Myocyte (in vitro differentiated cells): ENCODE results near the gene CHD2. TPM values are rescaled to one million over a fixed set of nuclear protein-coding genes. Genes with fewer than 3 reads are reported as not detected.
"Not testable (repeated sequence)": the region's sequence is repeated elsewhere in the genome, so short reads cannot be mapped to it uniquely, and the experiment has no call there.

ENCODE experiments used
- DNase-seq: peaks from one replicate; pipeline ENCODE4 v3.0.0-alpha.2; 2012; ENCODE audit warnings: low read depth
- total RNA-seq: library from RNA; depleted of rRNA; stranded (reverse); fragments of >200 nt; gene quantifications from 2 replicates; pipeline ENCODE4 v1.2.3, GENCODE V29; 2014

CHD2 gene
- total RNA-seq, 1 donor from 2014 or later = 52.4 TPM

DNA sequence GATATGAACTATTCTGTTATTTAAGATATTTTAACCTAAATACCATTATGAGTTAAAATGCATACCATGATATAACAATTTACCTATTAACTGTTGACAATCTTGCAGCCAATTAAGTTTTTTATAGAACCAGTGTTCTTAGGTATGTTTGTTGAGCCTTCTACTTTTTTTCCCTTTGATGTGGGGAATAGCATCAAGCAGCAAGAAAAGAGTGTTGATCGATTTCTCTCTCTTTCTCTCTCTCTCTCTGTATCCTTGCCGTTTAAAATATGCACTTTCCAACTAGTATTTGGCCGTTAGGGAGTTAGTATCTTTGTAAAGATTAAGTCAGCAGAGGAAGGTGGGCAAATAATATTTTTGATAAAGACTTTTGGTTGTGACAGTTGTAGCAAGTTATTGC lies 5.9 kb downstream of the CHD2 start:
- no peak for DNase-seq

DNA sequence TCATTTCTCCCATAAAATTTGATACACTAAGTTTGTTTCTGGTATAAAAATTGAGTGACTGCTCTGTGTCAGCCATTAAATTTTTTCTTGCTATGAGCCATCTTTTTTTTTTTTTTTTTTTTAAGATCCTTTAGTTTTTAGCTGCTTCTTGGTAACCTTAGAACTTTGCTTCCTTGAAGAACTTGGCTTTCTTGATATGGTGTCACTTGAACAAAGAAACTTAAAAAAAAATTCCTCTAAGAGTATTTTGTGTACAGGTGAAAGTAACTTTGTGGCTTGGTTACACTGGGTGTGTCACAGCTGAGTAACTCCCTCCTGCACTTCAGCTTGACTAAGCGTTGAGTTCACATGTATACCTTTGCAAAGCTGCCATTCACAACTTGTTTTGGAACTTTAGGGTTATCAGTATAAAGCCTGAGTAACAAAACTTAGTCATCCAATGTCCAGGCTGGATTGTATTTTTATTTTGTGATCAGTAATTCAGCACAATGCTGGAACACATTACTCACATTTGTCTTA lies 6.5 kb downstream of the CHD2 start:
- no peak for DNase-seq

GRCh38 chr15:92907229-92907628 lies 7.1 kb downstream of the CHD2 start:
- DNase-seq = no peak

GRCh38 chr15:92907896-92908712 lies 8.0 kb downstream of the CHD2 start:
- DNase-seq = peak; percentile 69

- no peak for DNase-seq
Observed at GRCh38 chr15:92908713-92909057, 8.6 kb downstream of the CHD2 start.

DNA sequence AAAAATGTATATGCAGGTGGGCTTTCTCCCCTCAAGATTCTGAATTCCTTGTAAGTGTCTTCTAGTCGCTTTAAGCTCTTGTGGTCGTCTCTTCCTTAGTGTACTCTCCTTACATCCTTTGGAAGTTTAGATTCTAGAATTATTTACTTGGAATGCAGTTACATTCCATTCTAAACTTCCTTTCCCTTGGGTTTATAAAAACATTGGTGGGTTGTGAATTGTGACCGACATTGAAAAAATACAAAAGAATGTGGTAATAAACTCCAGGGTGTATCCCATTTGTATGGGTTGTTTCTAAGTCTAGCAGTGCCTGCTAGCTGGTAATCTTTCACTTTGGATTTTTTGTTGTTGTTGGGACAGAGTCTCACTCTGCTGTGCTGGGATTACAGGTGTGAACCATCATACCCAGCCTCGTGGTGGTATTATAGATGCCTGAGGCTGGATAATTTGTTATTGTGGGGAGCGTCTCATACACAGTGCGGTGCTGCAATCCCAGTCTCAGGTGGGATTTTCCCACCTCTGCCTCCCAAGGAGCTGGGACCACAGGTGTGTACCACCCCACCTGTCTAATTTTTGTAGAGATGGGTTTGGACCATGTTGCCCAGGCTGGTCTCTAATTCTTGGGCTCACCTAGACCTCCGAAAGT lies 9.1 kb downstream of the CHD2 start:
- DNase-seq = no peak

- peak; percentile 34 for DNase-seq
Observed at GRCh38 chr15:92910451-92910850, 10.3 kb downstream of the CHD2 start.

DNA sequence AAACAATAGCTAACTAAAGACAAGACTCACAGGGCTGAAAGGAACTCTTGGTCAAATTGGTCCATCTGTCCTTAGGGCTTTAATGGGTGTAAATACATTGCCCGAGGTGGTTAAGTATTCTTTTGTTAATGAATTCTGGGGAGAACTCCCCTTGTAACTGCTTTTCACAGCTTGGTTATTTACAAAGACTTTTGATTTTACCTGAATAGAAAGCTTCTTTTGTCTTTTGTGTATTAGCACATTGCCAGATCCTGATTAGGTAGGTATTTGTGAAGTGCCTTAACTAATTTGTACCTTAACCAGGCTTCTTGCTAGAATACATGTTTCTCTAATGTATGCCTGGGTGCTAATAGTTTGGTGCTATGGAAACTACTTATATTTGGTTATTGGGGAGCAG lies 14.0 kb downstream of the CHD2 start:
- DNase-seq = no peak

GRCh38 chr15:92914768-92915221 lies 14.7 kb downstream of the CHD2 start:
- DNase-seq = no peak

DNA sequence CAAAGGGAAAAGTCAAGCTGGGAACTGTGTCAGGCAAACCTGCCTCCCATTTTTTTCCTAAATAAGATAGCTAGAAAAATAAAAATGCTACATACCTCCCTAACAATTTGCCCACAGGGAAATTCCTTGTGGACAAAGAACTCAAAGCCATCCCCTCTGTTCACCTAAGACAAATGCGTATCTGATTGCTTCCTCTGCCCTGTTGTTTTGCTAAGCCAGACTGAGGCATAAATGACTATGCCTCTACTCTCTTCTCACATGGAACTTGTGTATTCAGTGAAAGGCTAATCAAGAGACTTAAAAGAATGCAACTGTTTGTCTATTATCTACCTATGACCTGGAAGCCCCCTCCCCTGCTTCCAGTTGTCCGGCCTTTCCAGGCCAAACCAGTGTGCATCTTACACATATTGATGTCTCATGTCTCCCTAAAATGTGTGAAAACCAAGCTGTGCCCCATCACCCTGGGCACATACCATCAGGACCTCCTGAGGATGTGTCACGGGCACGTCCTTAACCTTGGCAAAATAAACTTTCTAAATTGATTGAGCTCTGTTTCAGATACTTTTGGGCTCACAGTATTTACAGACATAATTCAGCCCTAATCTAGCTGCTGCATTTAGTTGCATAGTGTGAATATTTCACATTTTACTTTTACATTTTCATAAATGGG lies 15.8 kb downstream of the CHD2 start:
- DNase-seq = no peak

DNA sequence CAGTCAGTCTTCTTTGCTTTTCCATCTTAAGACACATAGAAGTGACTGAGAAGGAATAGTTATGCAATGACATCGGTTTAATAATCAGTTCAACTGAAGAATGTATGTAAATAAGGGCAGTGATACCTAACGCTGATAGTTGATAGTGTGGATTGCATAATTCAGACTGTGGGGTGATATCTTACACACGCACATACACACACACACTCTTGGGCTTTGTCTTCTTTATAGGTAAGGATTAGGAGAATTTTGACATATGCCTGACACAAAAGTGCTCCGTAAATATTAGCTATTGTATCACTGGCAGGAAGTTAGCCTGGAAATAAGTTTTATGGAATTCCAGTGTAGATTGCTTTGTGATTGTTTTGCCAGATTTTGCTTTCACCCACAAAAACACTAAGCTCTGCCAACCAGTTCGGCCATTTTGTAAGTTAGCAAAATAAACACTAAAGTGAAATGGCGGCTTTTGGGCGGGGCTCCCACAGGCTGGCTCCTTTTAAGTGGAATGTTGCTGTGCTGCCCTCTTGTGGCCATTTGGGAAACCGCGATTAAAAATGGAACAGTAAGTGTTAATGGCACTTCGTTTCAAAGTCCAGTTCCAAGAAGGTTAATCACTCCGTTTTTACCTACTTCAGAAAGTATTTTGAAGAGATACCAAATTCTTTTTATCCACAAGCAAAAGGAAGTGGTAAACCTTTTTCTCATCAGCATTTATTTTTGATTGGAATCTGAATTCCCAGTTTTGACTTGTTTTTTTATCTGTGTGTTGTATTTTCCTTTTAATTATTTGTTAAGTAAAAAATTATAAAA lies 17.7 kb downstream of the CHD2 start:
- DNase-seq = peak; percentile 96

DNA sequence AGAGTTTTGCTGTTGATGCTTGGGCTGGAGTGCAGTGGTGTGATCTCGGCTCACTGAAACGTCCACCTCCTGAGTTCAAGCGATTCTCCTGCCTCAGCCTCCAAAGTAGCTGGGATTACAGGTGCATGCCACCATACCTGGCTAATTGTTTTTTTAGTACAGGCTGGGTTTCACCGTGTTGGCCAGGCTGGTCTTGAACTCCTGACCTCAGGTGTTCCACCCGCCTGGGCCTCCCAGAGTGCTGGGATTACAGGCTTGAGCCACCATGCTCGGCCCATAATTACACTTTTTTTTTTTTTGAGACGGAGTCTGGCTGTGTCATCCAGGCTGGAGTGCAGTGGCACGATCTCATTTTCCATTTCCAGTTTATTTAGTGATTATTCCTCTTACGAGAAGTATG lies 18.8 kb downstream of the CHD2 start:
- DNase-seq = not testable (repeated sequence)

DNA sequence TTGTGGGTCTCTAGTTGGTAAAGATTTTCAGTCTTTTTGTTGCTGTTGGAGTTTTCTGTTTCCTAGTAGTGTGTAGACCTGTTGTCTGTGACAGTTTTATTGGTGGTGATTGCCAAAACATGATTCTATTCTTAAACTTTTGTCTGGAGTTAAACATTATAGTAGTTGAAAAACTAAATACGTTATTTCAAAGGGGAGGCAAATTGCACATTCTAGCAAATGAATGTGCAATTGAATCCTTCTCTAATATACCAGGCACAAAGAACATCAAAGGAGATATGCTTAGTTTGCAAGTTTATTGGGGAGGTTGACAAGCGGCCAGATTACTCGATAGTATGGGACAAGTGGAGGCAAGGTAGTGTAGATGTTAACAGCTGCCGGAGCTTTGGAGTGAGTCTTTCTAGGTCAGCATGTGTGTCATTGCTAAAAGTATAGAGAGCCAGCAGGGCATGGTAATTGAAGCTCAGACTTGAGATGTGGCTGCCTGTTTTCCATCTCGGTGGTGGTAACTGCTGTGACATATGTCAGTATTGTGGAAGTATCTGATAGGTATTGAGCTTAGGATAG lies 20.6 kb downstream of the CHD2 start:
- peak; percentile 65 for DNase-seq

DNA sequence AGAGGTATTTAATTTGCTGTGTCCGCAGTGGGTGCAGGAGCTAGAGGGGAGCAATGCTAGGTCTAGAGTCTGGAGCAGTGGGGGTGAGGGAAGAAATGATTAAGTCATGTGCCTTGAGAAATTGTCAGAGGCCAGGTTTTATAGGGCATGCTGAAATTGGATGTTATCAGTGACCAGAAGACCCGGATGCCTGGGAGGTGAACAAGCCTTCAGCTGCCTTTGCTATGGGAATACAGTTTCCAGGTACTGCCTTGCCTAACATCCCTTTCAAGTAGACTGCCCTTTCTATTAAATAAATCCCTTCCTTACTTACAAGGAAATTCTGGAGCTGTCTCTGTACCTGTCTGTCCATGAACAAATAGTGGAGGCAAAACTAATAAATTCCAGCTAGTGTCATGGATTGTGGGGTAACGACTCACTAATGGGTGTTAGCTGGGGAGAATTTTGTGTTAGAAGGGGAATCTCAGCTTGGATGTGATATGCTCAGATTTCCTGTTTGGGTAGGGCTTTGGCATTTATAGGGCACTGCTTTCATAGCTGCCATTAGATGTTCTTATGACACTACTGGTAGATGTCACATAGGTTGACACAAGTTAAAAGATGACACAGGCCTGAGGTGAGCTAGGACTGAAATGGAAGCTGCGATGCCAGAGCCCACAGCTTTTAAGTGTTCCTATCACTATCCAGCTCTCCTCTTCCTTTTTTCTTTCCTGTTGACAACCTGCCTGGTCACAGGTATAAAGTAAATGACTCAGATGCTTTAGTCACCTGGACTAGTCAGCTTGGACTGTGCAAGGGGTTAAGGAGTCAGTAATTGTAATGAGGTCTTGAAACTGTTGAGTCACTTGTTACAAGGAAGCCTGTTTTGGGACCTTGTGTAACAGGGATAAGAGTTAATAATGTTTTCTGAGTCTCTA lies 21.3 kb downstream of the CHD2 start:
- no peak for DNase-seq

GRCh38 chr15:92922418-92923002 lies 22.4 kb downstream of the CHD2 start:
- no peak for DNase-seq

DNA sequence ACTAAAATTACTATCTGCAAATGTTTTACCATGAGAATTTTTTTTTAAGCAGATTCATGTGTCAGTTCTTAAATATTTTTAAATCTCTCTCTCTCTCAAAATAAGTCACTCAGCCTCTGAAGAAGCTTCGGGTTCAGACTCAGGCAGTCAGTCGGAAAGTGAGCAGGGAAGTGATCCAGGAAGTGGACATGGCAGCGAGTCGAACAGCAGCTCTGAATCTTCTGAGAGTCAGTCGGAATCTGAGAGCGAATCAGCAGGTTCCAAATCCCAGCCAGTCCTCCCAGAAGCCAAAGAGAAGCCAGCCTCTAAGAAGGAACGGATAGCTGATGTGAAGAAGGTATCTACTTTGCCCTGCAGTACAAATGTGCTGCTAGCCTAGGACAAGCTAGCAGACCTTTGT lies 24.1 kb downstream of the CHD2 start:
- no peak for DNase-seq

GRCh38 chr15:92925454-92925853 lies 25.3 kb downstream of the CHD2 start:
- no peak for DNase-seq

GRCh38 chr15:92928225-92928750 lies 28.2 kb downstream of the CHD2 start:
- no peak for DNase-seq

GRCh38 chr15:92929002-92929401 lies 28.9 kb downstream of the CHD2 start:
- DNase-seq = no peak
